OCI-LY1 (cell line): ENCODE results near the gene PRDX6.

ENCODE experiments used
- H2AFZ ChIP-seq: fragments of 200-600 bp; sonication (generic), shearing (Covaris generic); 2 replicates; pipeline ENCODE4 v1.6.0; 2014; ENCODE audit warnings: antibody characterized with exemption, mild to moderate bottlenecking, low read length
- H3F3A ChIP-seq: fragments of 200-600 bp; sonication (generic), shearing (Covaris generic); 2 replicates; pipeline ENCODE4 v1.6.0; 2014; ENCODE audit warnings: mild to moderate bottlenecking, antibody characterized with exemption, low read length, moderate library complexity; ENCODE audit not compliant: insufficient read depth
- H3K27ac ChIP-seq: fragments of 200-600 bp; sonication (generic); 2 replicates; pipeline ENCODE4 v1.5.1; 2014; ENCODE audit warnings: low read length, mixed run types, mild to moderate bottlenecking, low read depth; ENCODE audit not compliant: poor library complexity, severe bottlenecking
- H3K27me3 ChIP-seq: fragments of 200-600 bp; sonication (generic); 2 replicates; pipeline ENCODE4 v1.6.0; 2014; ENCODE audit warnings: antibody characterized with exemption, mild to moderate bottlenecking, low read length, moderate library complexity; ENCODE audit not compliant: insufficient read depth
- H3K36me3 ChIP-seq: fragments of 200-600 bp; sonication (generic); 2 replicates; pipeline ENCODE4 v1.6.1; 2014; ENCODE audit warnings: mild to moderate bottlenecking, antibody characterized with exemption, low read length, moderate library complexity, mixed read lengths; ENCODE audit not compliant: insufficient read depth
- H3K4me1 ChIP-seq: fragments of 200-600 bp; sonication (generic); 2 replicates; pipeline ENCODE4 v1.5.1; 2014; ENCODE audit warnings: mild to moderate bottlenecking, low read length, moderate library complexity; ENCODE audit not compliant: insufficient read depth, severe bottlenecking
- H3K4me2 ChIP-seq: fragments of 200-600 bp; sonication (generic), shearing (Covaris generic); 2 replicates; pipeline ENCODE4 v1.6.1; 2014; ENCODE audit warnings: low read length
- H3K4me3 ChIP-seq: fragments of 200-600 bp; sonication (generic); 2 replicates; pipeline ENCODE4 v1.5.1; 2014; ENCODE audit warnings: low read length, low read depth, mild to moderate bottlenecking, mixed read lengths; ENCODE audit not compliant: poor library complexity, severe bottlenecking
- H3K79me2 ChIP-seq: fragments of 200-600 bp; shearing (Covaris generic); 2 replicates; pipeline ENCODE4 v1.6.1; 2016; ENCODE audit warnings: mixed run types, low read length, mixed read lengths; ENCODE audit not compliant: insufficient read depth
- H3K9ac ChIP-seq: fragments of 200-600 bp; sonication (generic), shearing (Covaris generic); 2 replicates; pipeline ENCODE4 v1.6.1; 2014; ENCODE audit warnings: mild to moderate bottlenecking, low read length, mixed read lengths
- H3K9me2 ChIP-seq: fragments of 200-600 bp; sonication (generic), shearing (Covaris generic); 2 replicates; pipeline ENCODE4 v1.6.1; 2014; ENCODE audit warnings: low read depth, mild to moderate bottlenecking, low read length, mixed read lengths
- H3K9me3 ChIP-seq: fragments of 200-600 bp; shearing (Covaris generic); 2 replicates; pipeline ENCODE4 v1.6.1; 2014; ENCODE audit warnings: low read length, mixed read lengths
- H4K20me1 ChIP-seq: fragments of 200-600 bp; sonication (generic), shearing (Covaris generic); 2 replicates; pipeline ENCODE4 v1.6.0; 2016; ENCODE audit warnings: mild to moderate bottlenecking, low read length; ENCODE audit not compliant: insufficient read depth
- CTCF ChIP-seq: fragments of 200-600 bp; sonication (generic), shearing (Covaris generic); IDR thresholded peaks from 2 replicates; pipeline ENCODE4 v1.5.1; 2017; ENCODE audit warnings: mild to moderate bottlenecking, antibody characterized with exemption, low read length, moderate library complexity, mixed read lengths
- EZH2 ChIP-seq: fragments of 200-600 bp; sonication (generic), shearing (Covaris generic); IDR thresholded peaks from 2 replicates; pipeline ENCODE4 v1.8.0; 2017; ENCODE audit warnings: borderline replicate concordance, mixed run types, mild to moderate bottlenecking, antibody characterized with exemption, low read length, moderate library complexity, mixed read lengths

Gene PRDX6

GRCh38 chr1:173447224-173447623 is 29.9 kb upstream of the PRDX6 start:
- TF ChIP-seq EZH2 (no peak), CTCF (no peak)
- H3K27me3 ChIP-seq: no peaks in the 10 kb centered on the region
- no peak overlapping the region for H3K4me3 ChIP-seq
- no peaks in the 10 kb centered on the region for H4K20me1 ChIP-seq
- H3K36me3 ChIP-seq: 0 out of 2 replicates have a peak, but pooled peaks cover 6% of the 10 kb centered on the region
- H3K9ac ChIP-seq: no peak overlapping the region
- no peaks in the 10 kb centered on the region; the same call in 1 of the 2 replicates for H3F3A ChIP-seq
- peaks cover 10% of the 10 kb centered on the region for H3K9me3 ChIP-seq
- peaks cover 12% of the 10 kb centered on the region for H3K4me1 ChIP-seq
- no peaks in the 10 kb centered on the region for H3K9me2 ChIP-seq
- H3K79me2 ChIP-seq: no peaks in the 10 kb centered on the region
- no peak overlapping the region for H2AFZ ChIP-seq
- H3K4me2 ChIP-seq: no peak overlapping the region
- no peak overlapping the region for H3K27ac ChIP-seq

- Histone ChIP-seq H3K9me2 (no peaks in the 10 kb centered on the region), H3K4me2 (no peak overlapping the region), H3K4me1 (peaks cover 12% of the 10 kb centered on the region), H3K36me3 (0 out of 2 replicates have a peak, but pooled peaks cover 6% of the 10 kb centered on the region), H2AFZ (no peak overlapping the region), H4K20me1 (no peaks in the 10 kb centered on the region), H3K27me3 (no peaks in the 10 kb centered on the region), H3K4me3 (no peak overlapping the region), H3K9ac (no peak overlapping the region), H3K27ac (no peak overlapping the region), H3K79me2 (no peaks in the 10 kb centered on the region), H3K9me3 (peaks cover 10% of the 10 kb centered on the region), H3F3A (no peaks in the 10 kb centered on the region; the same call in 1 of the 2 replicates)
- no peak for TF ChIP-seq EZH2
- no peak for TF ChIP-seq CTCF
Measured at GRCh38 chr1:173448945-173449344, 28.2 kb upstream of the PRDX6 start.

- Histone ChIP-seq H3K27ac (no peak overlapping the region), H3K4me3 (no peak overlapping the region), H3K9me2 (no peaks in the 10 kb centered on the region), H2AFZ (no peak overlapping the region), H3K79me2 (no peaks in the 10 kb centered on the region), H3K9me3 (peaks cover 1% of the 10 kb centered on the region; the same call in 1 of the 2 replicates), H4K20me1 (no peaks in the 10 kb centered on the region), H3K4me2 (no peak overlapping the region), H3K27me3 (no peaks in the 10 kb centered on the region), H3K36me3 (no peaks in the 10 kb centered on the region), H3F3A (no peaks in the 10 kb centered on the region), H3K4me1 (no peaks in the 10 kb centered on the region), H3K9ac (no peak overlapping the region)
- no peak for TF ChIP-seq CTCF
- no peak for TF ChIP-seq EZH2
Measured at GRCh38 chr1:173451981-173452380, 25.2 kb upstream of the PRDX6 start.
